Uterus (tissue), 2 donors: ENCODE measurements around the gene ZNF749.

Experiments
- POLR2A ChIP-seq, 2 donors: fragments of 450-650 bp; IDR thresholded peaks; one replicate each; pipeline ENCODE4 v1.6.1; 2016; ENCODE audit warnings: antibody characterized with exemption in 2 of 2, mild to moderate bottlenecking in 1 of 2, moderate library complexity in 1 of 2
- TF ChIP-seq, protein P1 (sequence below), 4 experiments: fragments of 200-600 bp in 2 of 4; fragments of 450-650 bp in 2 of 4; sonication (generic) in 2 of 4; IDR thresholded peaks; one replicate each; pipeline ENCODE4 v1.5.1; 2016 to 2019; ENCODE audit warnings: antibody characterized with exemption in 4 of 4, mild to moderate bottlenecking in 2 of 4, moderate library complexity in 1 of 4

DNA sequence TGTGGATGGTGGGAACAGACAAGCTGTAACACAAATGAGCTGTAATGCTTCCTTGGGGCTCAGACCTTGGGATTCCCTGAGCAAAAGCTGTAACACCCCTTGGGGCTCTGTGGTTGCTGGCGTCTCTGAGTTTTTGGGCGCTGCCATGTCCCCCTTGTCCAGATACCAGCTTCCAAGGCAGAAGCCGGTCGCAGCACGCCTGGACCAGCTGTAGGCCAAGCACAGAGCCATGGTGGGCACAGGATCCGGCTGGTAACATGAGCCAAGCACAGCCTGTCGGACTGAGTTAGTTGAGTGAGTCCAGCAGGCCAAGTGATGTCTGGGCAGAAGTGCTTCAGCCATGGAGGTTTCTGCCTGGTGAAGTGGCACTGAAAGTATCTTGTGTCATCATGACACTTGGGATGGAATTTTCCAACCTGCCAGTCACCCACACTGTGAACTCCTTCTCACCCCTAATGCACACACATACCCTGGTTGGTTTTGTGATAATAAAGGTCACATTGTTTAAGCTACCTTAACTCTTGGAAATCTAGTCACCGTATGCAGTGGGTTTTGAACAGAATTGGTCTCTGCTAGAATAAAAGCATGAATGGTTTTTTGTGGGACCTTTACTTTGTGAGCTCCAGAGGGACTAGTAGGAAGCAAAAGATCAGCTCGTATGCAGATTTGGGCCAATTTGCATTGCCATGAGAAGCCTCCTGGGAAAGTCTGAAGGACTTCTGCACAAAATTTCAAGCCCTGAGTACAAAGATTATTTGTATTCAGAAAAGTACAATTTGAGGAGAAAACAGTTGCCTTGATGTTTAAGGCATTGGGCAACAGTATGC, 31.2 kb upstream of the ZNF749 start:
- TF ChIP-seq, protein P1, sequence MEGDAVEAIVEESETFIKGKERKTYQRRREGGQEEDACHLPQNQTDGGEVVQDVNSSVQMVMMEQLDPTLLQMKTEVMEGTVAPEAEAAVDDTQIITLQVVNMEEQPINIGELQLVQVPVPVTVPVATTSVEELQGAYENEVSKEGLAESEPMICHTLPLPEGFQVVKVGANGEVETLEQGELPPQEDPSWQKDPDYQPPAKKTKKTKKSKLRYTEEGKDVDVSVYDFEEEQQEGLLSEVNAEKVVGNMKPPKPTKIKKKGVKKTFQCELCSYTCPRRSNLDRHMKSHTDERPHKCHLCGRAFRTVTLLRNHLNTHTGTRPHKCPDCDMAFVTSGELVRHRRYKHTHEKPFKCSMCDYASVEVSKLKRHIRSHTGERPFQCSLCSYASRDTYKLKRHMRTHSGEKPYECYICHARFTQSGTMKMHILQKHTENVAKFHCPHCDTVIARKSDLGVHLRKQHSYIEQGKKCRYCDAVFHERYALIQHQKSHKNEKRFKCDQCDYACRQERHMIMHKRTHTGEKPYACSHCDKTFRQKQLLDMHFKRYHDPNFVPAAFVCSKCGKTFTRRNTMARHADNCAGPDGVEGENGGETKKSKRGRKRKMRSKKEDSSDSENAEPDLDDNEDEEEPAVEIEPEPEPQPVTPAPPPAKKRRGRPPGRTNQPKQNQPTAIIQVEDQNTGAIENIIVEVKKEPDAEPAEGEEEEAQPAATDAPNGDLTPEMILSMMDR (IDR thresholded peaks at IDR 0.05), result no peak
- TF ChIP-seq POLR2A (IDR thresholded peaks at IDR 0.05), result no peak
